AG09309 (cell line): ENCODE results near the gene COP1.

Experiments used
- DNase-seq: peaks from one replicate; pipeline ENCODE4 v3.0.0-alpha.2; 2010; ENCODE audit warnings: low read depth
- H3K4me3 ChIP-seq: 2 replicates; pipeline ENCODE4 v1.5.1; 2011; ENCODE audit warnings: mild to moderate bottlenecking, low read depth, low read length, moderate library complexity; ENCODE audit not compliant: control insufficient read depth
- CTCF ChIP-seq: IDR thresholded peaks from 2 replicates; pipeline ENCODE4 v1.5.1; 2011; ENCODE audit warnings: mild to moderate bottlenecking, low read depth, low read length, inconsistent platforms; ENCODE audit not compliant: insufficient read depth, control insufficient read depth; ENCODE audit errors: missing control alignments

Gene COP1

GRCh38 chr1:175920381-175920780 is 286.7 kb downstream of the COP1 start:
- no peak overlapping the region for H3K4me3 ChIP-seq
- DNase-seq = no peak
- no peak for TF ChIP-seq CTCF

- H3K4me3 ChIP-seq = no peak overlapping the region
- no peak for DNase-seq
- TF ChIP-seq CTCF = no peak
These were observed 288.1 kb downstream of the COP1 start for GRCh38 chr1:175919001-175919400.

- TF ChIP-seq CTCF = no peak
- H3K4me3 ChIP-seq = no peak overlapping the region
- no peak for DNase-seq
These were observed 288.7 kb downstream of the COP1 start for GRCh38 chr1:175918364-175918801.

GRCh38 chr1:175914115-175914514 is 293.0 kb downstream of the COP1 start:
- H3K4me3 ChIP-seq = no peak overlapping the region
- DNase-seq = no peak
- no peak for TF ChIP-seq CTCF

- no peak for TF ChIP-seq CTCF
- no peak overlapping the region for H3K4me3 ChIP-seq
- no peak for DNase-seq
These were observed 295.9 kb downstream of the COP1 start for GRCh38 chr1:175911138-175911537.

- TF ChIP-seq CTCF = no peak
- DNase-seq = no peak
- no peak overlapping the region for H3K4me3 ChIP-seq
These were observed 300.7 kb downstream of the COP1 start for GRCh38 chr1:175906370-175906769.

GRCh38 chr1:175904808-175905207 is 302.3 kb downstream of the COP1 start:
- no peak overlapping the region for H3K4me3 ChIP-seq
- TF ChIP-seq CTCF = no peak
- DNase-seq = no peak
